NCI-H1092 treated with DMSO at 0.1 percent for 48 hours (cell line): ENCODE measurements around the gene AEN.

Experiments used
- DNase-seq: peaks from one replicate; lab custom pipeline; 2025; lab: John Stamatoyannopoulos, UW

The AEN gene

GRCh38 chr15:88674661-88675060 is 53.5 kb downstream of the AEN start:
- DNase-seq, result no peak

- DNase-seq, result no peak
Measured at GRCh38 chr15:88678755-88679154, 57.6 kb downstream of the AEN start.

- no peak for DNase-seq
Measured at GRCh38 chr15:88680241-88681001, 59.3 kb downstream of the AEN start.

- DNase-seq, result no peak
Measured at GRCh38 chr15:88681610-88682221, 60.6 kb downstream of the AEN start.
